Measurements from ENCODE around the gene MAG.
A peak's percentile ranks its signal among the peaks of the same experiment; 100 is the strongest.
"Not testable (repeated sequence)": the region's sequence is repeated elsewhere in the genome, so short reads cannot be mapped to it uniquely, and the experiment has no call there.

Gene MAG

GRCh38 chr19:35347930-35348298 is 56.0 kb downstream of the MAG start:
- no peak for DNase-seq

DNA sequence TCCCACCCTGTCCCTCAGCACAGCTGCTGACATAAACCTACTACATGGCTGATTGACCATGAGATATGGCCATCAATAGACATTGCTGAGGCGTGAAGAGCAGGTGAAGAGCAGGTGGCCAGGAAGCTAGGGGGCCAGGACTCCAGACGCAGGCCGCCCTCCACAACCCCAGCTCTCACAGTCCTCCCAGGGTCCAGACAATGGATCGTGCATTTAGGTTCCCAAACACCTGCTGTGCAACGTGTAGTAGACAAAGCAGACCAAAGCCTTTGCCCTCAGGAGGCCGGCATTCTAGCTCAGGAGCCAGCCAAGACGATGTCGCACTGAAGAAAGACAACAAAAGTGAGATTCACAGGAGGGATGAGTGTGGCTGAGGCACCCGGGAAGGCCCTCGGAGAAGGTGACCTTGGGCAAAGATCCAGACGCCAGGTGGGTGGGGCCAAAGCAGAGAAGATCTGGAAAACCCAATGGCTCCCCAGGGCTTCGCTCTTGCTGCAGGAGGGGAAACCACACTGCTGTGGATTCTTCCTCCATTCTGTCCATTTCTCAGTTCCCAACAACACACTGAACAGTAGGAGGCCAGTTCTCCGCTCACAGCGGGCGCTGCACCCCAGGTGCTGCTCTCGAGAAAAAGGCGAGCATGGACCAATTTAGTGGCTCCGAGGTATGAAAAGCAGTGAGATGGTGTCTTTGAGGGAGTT is 57.1 kb downstream of the MAG start:
- no peak for DNase-seq

DNA sequence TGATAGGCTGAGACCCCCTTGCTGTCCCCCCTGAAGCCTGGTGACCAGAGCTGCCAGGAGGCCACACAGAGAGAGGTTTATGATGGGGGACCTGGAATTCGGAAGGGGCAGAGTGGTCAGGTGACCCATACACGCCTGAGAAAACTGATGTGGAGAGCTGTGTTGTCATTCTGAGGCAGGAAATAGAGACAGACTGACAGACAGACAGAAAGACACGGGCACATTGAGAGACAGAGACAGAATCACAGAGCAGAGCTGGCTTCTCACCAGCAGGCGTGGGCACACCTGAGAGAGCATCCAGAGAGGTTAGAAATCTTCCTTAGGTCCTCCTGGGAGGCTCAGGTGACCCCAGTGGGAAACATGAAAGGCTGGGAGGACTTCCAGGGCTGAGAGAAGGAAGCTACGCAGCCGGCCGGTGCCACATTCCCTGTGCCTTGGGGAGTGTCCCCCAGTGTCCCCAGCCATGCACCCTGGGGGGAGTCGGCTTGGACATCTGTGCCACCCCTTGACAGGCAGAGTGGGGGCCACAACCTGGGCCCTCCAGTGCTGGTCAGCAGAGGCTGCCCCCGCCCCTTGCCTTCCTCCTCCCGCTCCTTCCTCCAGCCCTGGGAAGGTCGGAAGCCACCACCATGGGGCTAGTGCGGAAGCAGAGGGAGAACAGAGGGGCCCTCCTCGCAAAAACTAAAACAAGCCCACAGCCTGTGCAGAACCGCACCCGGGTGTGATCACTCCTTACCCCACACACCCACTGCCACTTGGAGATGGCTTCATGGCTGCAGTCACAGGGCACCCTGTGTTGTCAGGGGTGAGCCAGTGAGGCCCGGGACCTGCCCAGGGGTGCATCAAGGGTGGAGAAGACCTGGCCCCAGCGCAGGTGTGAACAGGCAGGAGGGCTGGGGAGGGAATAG is 57.9 kb downstream of the MAG start:
- DNase-seq = no peak

GRCh38 chr19:35350591-35350990 is 58.6 kb downstream of the MAG start:
- DNase-seq = no peak

DNA sequence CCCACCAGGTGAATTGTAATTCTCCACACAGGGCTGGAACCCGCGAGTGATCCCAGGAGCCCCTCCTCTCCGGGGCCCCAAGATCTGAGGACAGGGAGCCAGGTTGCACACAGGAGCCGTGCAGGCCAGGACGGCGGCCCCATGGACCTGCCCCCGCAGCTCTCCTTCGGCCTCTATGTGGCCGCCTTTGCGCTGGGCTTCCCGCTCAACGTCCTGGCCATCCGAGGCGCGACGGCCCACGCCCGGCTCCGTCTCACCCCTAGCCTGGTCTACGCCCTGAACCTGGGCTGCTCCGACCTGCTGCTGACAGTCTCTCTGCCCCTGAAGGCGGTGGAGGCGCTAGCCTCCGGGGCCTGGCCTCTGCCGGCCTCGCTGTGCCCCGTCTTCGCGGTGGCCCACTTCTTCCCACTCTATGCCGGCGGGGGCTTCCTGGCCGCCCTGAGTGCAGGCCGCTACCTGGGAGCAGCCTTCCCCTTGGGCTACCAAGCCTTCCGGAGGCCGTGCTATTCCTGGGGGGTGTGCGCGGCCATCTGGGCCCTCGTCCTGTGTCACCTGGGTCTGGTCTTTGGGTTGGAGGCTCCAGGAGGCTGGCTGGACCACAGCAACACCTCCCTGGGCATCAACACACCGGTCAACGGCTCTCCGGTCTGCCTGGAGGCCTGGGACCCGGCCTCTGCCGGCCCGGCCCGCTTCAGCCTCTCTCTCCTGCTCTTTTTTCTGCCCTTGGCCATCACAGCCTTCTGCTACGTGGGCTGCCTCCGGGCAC is 59.6 kb downstream of the MAG start:
- no peak for DNase-seq

GRCh38 chr19:35352177-35352447 is 60.2 kb downstream of the MAG start:
- DNase-seq = no peak

DNA sequence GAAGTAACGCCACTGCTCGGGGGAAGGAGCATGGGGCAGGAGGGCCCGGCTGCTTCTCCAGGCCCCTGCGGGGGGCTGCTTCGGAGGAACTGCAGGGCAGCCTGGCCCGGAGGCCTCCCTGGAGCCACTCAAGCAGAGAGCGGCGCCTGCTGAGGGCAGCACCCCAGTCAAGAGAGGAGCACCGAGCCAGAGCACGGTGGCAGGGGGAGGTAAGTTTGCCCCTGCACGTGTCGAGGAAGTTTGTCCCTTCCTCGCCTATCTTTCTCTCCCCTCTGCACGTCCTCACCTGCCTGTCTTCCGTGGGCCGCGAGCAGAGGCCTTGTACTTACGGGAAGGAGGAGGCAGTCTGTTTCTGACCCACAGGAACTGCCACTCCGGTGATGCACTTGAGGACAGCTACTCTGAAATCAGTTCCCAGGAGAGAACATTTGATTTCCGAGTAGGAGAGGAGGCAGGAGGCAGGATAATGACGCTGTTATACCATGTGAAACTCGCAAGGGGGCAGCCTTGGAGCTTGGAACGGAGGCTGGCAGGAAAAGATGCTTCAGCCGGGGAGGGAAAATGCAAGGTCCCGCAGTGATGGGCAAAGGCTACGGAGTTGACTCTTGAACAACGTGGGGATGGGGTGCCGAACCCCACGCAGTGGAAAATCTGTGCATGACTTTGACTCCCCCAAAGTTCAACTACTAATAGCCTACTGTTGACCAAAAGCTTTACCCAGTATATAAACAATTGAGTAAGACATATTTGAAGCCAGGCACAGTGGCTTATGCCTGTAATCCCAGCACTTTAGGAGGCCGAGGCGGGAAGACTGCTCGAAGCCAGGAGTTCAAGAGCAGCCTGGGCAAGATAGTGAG is 60.7 kb downstream of the MAG start:
- peak; percentile 69 to 76 for DNase-seq

DNA sequence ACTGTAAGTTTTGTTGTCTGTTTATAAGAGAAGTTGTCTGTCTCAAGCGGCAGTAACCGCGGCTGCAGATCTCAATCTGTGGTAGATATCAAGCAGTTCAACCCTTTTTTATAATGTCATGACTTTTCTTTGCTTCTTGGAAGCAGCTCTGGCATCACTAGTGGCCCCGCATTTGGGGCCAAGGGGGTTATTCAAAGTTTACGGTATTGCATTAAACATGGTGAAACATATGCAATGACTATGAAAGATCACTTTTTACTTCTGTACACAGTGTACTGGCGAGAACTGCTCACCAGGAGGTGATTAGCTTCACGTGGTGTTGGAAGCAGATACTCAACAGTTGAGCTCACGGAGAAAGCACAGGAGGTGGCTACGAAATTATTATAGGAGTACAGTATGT is 61.7 kb downstream of the MAG start:
- DNase-seq = no peak

DNA sequence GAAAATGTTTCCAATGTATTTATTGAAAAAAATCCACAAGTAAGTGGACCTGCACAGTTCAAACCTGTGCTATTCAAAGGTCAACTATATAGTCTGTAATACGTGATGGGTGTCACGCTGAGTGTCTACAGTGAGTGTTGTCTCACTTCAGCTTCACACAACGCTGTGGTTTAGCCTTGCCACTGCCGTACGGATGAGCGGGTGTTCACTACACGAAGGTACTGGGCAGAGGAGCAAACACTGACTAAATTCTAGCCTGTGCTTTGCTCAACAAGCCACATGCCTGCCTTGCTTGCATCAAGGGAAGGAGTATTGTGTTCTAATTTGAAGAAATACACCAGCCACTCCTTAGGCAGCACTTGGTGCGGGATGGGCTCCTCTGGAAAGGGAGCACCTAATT is 62.9 kb downstream of the MAG start:
- no peak for DNase-seq

DNA sequence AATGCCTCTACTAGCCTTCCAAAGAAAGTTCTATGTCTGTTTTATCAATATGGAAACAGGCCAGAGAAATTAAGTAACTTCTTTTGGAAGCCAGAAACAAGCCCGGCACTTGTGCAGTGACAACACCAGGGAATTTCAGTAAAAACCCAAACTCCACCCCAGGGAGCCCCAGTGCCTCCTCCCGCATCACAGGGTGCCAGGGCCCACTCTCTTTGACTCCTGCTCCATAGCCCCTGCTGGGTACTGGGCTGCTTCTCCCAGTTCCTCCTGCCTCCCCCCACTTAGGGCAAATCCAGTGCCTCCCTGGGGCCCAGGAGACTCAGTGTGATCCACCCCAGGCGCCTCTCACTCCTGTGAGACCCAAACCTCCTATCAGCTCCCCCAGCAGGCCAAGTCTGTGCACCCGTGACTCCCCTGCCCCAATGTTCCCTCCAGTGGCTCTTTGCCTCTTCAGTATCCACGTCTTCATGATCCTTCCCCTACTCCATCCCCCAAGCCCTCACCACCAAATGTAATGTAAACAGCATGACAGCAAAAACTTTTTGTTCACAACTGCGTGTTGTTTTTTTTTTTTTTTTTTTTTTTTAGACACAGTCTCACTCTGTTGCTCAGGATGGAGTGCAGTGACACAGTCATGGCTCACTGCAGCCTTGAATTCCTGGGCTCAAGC is 64.0 kb downstream of the MAG start:
- no peak for DNase-seq

DNA sequence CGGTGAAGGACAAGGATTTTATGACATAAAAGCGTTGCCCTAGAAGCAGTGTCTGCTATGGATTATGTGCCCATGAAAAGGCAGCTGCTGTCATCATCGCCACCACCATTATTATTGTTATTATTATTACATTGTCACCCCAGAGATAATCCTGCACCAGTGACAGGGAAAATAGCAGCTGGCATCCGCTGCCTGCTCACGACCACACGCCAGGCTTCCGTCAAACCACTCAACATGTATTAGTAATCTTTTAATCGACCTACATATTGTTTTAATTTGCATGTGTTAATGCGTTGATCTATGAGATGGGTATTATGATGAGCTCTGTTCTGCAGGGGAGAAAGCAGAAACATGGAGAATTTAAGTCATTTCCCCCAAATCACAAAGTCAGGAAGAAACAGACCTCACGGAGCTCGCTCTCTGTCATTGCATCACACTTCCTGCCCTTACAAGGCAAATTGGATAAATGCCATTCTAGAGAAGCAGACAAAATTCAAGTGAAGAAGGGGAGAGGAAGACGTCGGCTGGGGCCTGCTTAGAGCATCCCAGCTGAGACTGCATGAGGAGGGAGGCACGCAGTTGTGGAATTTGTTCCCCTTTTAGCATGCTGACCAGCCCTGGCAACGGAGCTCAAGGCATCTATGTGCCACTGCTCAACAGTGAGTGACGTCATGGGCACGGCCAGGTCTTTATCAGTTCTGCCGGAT is 66.1 kb downstream of the MAG start, which contains the start of gene FFAR3:
FFAR3 (plus strand) TSS at position 594 of the 707 bp plus-strand sequence. CDS start 431 bp downstream, outside the sequence.
- no peak for DNase-seq

DNA sequence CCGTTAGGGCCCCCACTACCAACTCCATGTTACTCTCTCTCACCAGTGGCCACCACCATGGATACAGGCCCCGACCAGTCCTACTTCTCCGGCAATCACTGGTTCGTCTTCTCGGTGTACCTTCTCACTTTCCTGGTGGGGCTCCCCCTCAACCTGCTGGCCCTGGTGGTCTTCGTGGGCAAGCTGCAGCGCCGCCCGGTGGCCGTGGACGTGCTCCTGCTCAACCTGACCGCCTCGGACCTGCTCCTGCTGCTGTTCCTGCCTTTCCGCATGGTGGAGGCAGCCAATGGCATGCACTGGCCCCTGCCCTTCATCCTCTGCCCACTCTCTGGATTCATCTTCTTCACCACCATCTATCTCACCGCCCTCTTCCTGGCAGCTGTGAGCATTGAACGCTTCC is 66.9 kb downstream of the MAG start:
- DNase-seq = not testable (repeated sequence)

DNA sequence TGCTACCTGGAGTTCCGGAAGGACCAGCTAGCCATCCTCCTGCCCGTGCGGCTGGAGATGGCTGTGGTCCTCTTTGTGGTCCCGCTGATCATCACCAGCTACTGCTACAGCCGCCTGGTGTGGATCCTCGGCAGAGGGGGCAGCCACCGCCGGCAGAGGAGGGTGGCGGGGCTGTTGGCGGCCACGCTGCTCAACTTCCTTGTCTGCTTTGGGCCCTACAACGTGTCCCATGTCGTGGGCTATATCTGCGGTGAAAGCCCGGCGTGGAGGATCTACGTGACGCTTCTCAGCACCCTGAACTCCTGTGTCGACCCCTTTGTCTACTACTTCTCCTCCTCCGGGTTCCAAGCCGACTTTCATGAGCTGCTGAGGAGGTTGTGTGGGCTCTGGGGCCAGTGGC is 67.4 kb downstream of the MAG start:
- DNase-seq = not testable (repeated sequence)

DNA sequence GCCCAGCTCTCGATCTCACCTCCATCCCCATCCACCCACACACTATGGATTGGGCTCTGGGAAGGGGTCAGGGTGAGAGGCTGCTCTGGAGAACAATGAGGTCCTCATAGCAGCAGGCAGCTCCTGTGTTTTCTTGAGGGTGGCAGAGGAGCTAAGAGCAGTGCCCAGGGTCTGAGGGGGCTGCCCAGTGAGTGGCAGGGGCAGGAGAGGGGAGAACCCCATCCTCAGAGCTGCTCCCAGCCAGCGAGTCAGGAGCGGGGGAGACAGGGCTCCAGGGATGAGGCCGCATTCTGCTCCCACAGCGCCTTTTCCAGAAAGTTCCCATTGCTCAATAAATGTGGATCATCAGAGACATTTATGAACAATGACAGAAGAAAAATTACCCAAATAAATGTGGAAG is 68.1 kb downstream of the MAG start:
- not testable (repeated sequence) for DNase-seq

DNA sequence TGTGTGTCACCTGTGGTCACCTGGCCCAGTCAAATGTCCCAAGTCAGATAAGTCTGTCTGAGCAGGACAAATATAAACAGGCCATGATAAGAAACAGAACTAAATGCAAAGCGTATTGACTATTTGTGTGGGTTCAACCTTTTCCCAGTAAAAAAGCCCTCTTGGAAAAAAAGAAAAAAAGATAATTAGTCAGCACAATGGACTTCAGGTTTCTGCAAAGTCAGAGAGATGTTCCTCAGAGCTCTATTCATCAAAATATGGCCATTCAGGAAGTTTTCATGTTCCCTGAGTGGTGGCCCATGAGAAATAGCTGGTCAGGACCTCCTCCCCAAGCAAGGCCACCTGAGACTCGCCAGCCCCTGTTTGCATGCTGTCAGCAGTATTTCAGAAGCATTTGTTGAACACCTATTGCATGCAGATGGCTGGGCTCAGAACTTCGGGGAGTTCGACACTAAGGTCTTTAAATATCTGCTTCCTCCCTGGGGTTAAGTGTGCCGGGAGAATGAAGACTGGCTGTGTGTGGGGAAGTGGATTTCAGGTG is 69.0 kb downstream of the MAG start:
- no peak for DNase-seq

DNA sequence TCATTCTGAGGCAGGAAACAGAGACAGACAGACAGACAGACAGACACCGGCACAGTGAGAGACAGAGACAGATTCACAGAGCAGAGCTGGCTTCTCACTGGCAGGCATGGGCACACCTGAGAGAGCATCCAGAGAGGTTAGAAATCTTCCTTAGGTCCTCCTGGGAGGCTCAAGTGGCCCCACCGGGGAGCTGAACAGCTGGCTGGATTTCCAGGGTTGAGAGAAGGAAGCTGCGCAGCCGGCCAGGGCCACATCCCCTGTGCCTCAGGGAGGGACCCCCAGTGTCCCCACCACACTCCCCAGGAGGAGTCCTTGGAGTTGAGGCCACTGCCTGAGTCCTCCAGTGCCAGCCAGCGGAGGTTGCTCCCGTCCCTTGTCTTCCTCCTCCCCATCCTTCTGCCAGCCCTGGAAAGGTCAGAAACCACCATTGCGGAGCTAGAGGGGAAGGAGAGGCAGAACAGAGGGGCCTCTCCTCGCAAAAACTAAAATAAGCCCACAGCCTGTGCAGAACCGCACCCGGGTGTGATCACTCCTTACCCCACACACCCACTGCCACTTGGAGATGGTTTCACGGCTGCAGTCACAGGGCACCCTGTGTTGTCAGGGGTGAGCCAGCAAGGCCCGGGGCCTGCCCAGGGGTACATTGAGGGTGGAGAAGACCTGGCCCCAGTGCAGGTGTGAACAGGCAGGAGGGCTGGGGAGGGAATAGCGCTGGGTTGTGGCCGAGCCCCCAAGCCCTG is 70.5 kb downstream of the MAG start:
- no peak for DNase-seq

DNA sequence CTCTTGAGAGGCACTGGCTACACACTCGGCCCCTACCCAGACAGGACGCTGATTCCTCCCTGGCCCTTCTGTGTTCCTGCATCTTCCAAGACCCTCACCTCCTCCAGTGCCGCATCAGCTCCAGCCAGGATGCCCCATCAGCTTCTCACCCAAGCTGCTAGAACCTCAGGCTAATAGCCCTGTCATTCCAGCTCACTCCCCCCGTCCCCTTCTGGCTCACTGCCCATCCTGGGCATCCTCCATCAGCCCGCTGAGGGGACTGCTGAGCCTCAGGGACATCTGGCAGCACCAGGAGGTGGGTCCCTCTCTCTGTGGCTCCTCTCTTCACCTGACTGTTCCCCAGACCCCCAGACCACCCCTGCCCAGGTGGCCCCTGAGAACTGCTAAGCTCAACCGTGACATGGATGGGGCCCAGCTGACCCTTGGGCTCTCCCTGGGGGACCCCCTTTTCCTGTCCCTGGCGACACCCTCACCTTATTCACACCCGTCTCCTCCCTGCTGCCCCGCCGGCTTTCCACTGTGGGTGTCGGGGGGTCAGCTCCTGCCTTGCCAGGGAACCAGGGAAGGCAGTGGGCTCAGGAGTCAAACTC is 71.1 kb downstream of the MAG start:
- no peak for DNase-seq

All from stimulated activated CD4-positive, alpha-beta T cell treated with anti-CD3 and anti-CD28 coated beads, Interleukin-2, amount 100 ng/mL, for 48 hours (primary cell).